ENCODE results near the gene ZNF570. TPM values are rescaled to one million over a fixed set of nuclear protein-coding genes. Genes with fewer than 3 reads are reported as not detected.

Gene ZNF570
- 9.3 and 9.8 TPM in 2 replicates for total RNA-seq

GRCh38 chr19:37468961-37469777 is at the start of gene ZNF570:
TSS of gene ZNF570 (plus strand) at chr19:37469356. CDS start at chr19:37470355, 999 bp downstream.

DNA sequence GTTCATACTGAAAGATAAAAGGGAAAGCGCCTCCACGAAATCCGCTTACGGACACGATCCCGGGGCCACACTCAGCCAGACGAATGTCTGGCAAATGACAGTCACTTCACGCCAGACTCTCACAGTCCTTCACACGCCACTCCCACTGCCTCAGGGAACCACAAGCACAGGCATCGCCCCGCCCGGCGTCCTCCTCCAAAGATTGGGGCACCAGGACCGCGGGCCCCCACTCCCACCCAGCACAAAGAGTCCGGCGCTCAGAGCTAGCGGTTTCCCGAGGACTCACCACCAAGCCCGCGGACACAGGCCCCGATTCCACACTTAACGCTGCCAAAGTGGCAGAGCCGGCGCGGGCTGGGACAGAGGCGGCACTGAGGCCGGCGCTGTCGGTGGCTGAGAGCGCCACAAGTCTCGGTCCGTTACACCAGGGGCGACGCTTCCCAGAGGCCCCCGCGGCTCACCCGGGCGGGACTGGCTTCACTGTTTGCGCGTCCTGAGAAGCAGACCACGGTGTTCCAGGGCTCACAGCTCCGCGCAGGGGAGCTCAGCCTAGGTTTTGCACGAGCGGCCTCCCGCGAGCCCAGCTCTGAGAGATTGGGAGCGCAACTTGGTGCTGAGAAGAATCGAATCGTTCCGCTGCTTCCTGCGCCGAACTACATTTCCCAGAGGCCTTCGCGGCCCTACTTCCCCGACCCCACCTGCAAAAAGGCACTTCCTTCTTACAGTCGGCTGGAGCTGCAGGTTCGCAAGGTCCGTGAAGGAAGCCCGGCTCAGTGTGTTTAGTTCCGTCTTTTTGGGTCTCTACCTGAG is 2.2 kb upstream of the ZNF570 start, which contains the start of gene ZNF569:
Gene ZNF569, minus strand, starts transcription at position 647 of the 810 bp plus-strand sequence. CDS start 22,523 bp downstream, outside the sequence.

DNA sequence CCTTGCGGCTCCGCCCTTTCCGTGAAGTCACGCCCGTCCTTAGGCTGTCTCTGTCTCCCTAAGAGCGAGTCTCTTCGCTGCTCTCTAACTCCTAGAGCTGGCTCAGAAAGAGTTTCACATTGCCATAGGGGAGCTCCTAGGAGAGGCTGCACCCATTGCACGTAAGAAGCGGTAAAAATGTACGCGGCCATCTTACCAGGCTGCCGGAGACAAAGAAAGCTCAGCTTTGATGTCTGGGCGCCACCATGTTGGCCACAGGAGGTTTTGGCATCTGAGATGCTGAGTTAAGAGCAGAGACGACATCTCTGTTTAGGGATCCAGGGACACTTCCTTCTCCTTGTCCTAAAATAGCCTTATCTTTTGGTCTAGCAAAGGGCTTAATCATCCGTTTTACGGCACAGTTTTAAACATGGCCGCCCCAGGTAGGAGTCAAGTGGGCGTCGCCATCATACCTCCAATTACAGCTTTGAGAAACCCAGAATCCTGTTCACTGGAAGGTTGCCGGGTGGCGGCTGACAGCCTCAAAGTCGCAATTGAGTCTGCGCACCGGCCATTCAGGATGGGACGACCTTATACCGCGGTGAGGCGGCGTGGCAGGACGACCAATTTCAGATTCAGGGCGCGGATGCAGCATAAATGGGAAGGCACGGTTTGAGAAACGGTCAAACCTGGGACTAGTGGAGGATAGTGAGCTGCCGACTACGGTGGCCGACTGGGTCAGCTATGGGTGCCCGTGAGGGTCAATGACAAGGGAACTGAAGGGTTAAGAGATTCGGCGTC is 37.4 kb downstream of the ZNF570 start, which contains the start of gene ZNF793:
Gene ZNF793, plus strand, starts transcription at position 553 of the 780 bp plus-strand sequence. CDS start 16,501 bp downstream, outside the sequence.

Other genes starting within 250 kb of the ZNF570 start
- gene ZNF527, start 98.3 kb upstream of the ZNF570 start, total RNA-seq = 4.2 and 4.9 TPM in 2 replicates
- 6.7 and 7.5 TPM in 2 replicates for gene ZNF569, start 1.9 kb upstream of the ZNF570 start, total RNA-seq
- 1.2 and 2.9 TPM in 2 replicates for gene ZNF793, start 37.6 kb downstream of the ZNF570 start, total RNA-seq
- gene ZNF571, start 125.4 kb downstream of the ZNF570 start, total RNA-seq = 3.2 and 3.7 TPM in 2 replicates
- gene ZNF540, start 125.5 kb downstream of the ZNF570 start, total RNA-seq = 0.69 and 0.72 TPM in 2 replicates
- gene ZFP30, start 186.1 kb downstream of the ZNF570 start, total RNA-seq = 14.9 and 17.1 TPM in 2 replicates

All from smooth muscle cell of the pulmonary artery (primary cell).